Spleen (tissue), 7 donors: ENCODE measurements around the gene ARID5B.

ENCODE experiments used
- CTCF ChIP-seq, 11 experiments: fragments of 200-600 bp in 7 of 11; fragments of 450-650 bp in 4 of 11; sonication (generic) in 4 of 11; IDR thresholded peaks in 8 of 11; conservative IDR thresholded peaks in 3 of 11; 1 replicate in 7 of 11; 2 replicates in 4 of 11; pipeline versions ENCODE4 v1.4.0 to v1.8.0; 2016 to 2021; ENCODE audit warnings: antibody characterized with exemption in 11 of 11, inconsistent platforms in 4 of 11, mild to moderate bottlenecking in 1 of 11
- POLR2A ChIP-seq, 3 donors: fragments of 450-650 bp; IDR thresholded peaks; one replicate each; pipeline ENCODE4 v1.5.1; 2017; ENCODE audit warnings: antibody characterized with exemption in 3 of 3, mild to moderate bottlenecking in 1 of 3
- donor health status: DM: no; HTN: no; CAD: no; lungs with moderate emphysema.
- donor health status: DM: no; HTN: no; CAD: no.
- donor health status: DM: no; HTN: no; CAD: no.

- TF ChIP-seq CTCF (IDR thresholded peaks at IDR 0.05 in 8 of 11, conservative IDR thresholded peaks at IDR 0.05 in 3 of 11) = no peak
- no peak for TF ChIP-seq POLR2A (IDR thresholded peaks at IDR 0.05)
Observed at GRCh38 chr10:62016623-62017490, 115.4 kb downstream of the ARID5B start.
